GM21381 (cell line): ENCODE results near the gene COBL.

Source experiments
- ATAC-seq: cut with Tn5 transposase; IDR thresholded peaks from one replicate; pipeline ENCODE4 v1.9.1; 2021; ENCODE audit warnings: mild to moderate bottlenecking, moderate library complexity; ENCODE audit not compliant: unreplicated experiment

The COBL gene

DNA sequence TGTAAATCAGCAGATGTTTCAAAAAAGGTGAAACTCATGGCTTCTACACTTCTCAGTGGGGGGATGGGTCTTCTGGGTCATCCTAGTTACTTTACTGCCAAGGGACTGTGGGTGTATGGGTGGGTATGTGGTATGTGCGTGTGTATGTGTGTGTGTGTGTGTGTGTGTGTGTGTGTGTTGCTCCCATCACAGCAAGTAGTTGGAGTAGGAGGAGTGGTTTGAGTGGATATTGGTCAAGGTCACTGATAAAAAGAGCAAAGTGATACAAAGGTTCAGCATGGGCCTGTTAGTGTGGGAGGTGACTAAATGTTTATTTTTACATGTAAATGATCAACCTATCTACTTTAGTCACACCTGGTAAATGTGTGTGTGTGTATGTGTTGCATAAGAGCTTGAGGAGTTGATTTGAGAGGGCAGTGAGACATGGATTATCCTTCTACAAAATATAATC, 11.8 kb upstream of the COBL start:
- ATAC-seq = no peak

- ATAC-seq = no peak
These were observed 10.7 kb upstream of the COBL start for GRCh38 chr7:51327287-51327717.

DNA sequence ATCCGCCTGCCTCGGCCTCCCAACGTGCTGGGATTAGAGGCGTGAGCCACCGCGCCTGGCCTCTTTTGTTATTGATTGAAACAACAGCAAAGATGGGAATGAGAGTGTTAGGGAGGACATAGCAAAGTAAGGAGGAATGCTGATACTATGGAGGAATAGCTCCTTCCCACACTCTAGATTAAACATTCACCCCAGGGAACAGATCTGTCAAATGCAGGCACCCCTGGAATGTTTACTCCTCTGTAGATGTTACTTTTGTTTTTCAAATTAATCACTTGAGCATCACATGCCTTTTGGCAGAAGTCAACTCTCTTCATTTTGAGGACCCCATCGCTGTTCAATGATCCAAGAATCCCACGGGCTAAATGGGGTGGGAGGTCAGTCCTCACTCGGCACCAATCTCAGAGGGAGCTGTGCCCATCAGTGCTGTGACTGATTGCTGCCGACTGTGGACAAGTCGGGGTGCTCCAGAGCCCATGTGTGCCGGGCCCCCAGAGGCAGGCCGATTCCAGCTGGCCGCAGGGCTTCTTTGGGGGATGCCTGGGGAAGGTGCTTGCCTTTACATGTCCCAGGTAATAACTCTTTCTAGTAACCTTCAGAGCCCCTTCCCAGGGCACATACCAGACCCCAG, 10.2 kb upstream of the COBL start:
- no peak for ATAC-seq

GRCh38 chr7:51325908-51326307, 9.3 kb upstream of the COBL start:
- no peak for ATAC-seq

GRCh38 chr7:51325261-51325676, 8.7 kb upstream of the COBL start:
- ATAC-seq = no peak

DNA sequence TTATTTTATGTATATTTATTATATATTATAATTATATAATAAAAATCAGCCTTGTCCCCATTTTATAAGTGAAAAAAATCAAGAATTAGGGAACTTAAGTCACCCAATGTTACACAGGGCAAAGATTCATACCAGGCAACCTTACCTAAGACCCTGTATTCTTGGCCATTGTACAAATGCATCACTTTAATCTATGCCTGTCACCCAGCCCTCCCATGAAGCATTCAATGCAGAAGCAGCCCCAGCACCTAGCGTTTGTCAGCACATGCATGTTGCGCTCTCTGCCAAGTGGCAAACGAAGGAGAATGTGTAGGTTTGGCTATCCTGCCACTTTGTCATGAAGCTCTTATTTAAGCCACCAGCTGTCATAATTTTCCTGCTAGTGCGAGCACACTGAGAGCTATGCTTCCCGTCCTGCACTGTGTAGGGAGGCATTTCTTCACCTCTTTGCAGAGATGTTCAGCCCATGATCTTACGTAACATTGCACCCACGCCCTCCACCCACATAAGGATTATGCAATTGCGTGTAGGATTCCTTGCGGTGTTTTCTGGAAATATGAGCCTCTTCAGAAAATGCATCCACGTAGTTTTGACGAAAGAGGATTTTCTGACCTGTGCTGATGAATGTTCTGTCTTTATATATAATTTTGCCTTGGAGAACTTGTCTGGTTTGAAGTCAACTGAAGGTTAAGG, 7.7 kb upstream of the COBL start:
- no peak for ATAC-seq

DNA sequence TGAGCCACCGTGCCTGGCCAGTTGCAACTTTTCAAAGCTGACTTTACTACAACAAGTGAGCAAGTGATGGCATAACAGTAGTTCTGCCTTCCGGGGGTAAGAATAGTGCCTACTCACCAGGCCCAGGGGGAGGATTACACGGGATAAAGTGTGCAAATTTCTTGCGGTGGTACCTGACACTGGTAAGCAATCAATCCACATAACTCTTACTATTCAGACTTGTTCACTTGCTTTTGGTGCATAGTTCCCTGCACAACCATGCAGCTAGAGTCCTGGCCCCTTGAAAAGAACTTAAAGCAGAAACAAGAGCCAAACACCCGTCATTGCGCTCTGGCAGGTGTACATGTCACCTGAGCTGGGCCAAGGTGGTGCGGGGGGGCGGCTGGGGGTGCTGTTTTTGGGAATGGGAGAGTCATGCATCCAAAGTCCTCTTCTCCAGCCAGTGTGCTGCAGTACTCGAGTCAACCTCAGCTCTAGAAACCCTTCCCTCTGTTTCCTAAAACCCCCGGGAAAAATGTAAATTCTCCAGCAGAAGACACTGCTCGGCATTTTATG, 5.4 kb upstream of the COBL start:
- no peak for ATAC-seq

GRCh38 chr7:51318886-51319579, 2.4 kb upstream of the COBL start:
- no peak for ATAC-seq

DNA sequence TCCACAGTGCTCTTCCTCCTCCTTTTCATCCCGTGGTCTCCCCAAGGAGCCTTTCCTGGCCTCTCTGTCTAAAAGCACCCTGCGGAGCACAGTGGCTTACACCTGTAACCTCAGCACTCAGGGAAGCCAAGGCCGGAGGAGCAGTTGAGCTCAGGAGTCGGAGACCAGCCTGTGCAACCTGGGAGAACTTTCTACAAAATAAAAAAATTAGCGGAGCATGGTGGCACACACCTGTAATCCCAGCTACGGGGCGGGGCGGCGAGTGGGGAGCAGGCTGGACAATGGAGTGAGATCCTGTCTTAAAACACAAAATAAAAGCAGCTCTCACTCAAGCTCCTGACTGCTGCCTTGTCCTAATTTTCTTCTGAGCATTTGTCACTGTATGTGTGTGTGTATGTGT, 1.4 kb upstream of the COBL start:
- no peak for ATAC-seq

DNA sequence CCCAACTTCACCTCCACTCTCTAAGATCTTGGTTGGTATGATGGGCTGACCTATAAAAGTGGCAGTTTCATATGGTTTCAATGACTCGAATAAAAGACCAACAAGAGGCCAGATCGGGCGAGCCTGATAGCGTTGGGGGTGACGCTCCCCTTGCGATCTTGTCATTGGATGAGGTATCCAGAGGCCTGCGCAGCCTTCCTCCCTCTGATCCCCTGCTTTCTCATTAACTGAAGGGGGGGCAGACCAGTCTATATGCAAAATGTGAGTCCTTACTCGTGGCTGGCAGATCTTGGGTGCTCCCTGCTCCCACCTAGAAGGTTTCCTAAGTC, 937 bp upstream of the COBL start:
- no peak for ATAC-seq

DNA sequence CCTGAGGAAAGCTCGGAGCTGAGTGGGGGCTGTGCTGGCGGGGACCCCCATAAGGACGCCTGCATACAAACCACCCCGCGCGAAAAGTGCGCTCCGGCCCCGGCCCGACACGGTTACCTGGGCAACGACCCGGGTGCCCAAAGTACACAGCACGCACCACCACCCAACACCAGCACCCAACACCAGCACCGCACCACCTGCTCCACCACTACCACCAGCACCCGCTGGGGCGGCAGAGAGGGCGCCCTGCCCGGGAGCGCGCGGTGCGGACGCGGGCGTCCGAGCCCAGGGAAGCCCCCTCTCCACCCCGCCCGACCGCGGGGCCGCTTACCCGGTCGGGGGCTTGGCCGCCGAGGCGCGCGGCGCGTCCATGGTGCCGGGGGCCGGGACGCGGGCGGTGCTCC, 345 bp downstream of the COBL start:
- ATAC-seq = no peak

DNA sequence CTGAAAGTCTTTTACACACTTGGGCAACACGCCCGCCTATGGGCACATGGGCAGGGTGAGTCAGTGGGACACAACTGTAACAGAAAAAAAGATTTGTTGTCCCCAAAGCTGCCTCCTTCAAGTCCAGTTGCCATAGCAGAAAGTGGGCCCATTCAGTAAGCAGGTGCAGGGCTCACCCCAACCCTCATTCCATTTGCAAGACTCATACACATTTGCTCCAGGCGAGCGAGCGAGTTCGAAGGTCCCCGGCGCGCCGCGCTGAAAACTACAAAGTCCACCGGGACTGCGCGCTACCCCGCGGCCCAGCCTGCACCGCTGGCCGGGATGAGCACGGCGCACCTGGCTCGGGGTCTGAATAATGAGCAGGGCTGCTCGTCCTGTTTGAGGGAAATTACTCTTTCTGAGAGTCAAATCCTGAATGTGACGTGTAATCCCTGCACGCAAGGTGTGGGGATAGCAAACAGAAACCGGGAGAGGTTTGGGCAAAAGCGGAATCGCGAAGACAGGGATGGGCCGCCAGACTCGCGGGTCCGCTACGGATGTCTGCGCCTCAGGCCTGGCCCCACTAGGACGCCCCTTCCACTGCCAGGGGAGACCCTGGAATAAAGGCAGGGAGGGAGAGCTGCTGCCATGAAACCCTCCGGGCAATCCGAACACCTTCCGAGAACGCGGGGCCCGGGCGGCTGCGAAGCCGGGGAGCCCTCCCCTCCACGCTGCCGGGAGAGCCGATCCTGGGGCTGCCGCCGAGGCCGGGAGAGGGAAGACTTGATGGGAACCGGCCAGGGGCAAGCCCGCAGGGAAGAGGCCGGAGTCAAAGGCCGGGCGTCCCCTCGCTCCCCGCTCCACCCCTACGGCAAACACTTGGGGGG, 982 bp downstream of the COBL start:
- ATAC-seq = no peak

- no peak for ATAC-seq
These were observed 1.9 kb downstream of the COBL start for GRCh38 chr7:51314726-51315125.

GRCh38 chr7:51313738-51314425, 2.7 kb downstream of the COBL start:
- no peak for ATAC-seq

GRCh38 chr7:51312951-51313737, 3.5 kb downstream of the COBL start:
- ATAC-seq = no peak

DNA sequence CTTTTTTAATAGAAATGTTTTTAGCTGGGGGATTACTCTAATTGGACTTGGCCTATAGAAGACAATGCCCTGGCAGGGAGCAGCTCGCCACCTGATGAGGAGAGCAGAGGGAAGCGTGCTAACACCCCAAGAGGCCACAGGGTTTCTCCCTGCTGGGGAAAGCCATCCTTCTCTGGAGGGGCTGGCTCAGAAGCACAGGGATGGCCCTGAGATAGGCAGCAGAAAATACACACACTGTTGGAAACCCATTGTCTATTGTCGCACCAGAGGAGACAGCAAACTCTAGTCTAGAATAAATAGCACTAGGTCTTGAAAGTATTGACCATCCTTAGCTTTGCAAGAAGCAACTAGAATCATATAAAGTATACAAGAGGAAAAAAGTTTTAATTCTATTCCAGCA, 5.4 kb downstream of the COBL start:
- no peak for ATAC-seq

DNA sequence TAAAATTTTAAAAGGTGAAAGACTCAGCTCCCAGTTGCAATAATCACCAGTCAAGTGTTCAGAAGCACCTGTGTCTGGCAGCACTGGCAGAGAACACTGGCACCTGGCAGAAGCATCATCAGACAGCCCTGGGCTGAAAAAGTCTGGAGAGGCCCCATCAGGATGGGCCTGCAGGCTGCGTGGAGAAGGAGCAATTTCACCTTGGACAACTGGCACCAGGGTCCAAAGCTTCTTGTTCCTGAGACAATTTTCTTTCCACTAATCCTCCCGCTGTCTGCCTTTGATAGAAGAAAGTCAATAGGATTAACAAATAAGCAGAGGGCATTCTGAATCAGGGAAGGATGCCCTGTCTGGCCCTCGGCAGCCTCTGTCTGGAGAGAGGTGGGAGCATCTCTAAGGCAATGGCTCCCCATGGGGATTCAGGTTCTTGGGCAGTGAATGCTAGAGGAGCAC, 6.5 kb downstream of the COBL start:
- ATAC-seq = no peak

DNA sequence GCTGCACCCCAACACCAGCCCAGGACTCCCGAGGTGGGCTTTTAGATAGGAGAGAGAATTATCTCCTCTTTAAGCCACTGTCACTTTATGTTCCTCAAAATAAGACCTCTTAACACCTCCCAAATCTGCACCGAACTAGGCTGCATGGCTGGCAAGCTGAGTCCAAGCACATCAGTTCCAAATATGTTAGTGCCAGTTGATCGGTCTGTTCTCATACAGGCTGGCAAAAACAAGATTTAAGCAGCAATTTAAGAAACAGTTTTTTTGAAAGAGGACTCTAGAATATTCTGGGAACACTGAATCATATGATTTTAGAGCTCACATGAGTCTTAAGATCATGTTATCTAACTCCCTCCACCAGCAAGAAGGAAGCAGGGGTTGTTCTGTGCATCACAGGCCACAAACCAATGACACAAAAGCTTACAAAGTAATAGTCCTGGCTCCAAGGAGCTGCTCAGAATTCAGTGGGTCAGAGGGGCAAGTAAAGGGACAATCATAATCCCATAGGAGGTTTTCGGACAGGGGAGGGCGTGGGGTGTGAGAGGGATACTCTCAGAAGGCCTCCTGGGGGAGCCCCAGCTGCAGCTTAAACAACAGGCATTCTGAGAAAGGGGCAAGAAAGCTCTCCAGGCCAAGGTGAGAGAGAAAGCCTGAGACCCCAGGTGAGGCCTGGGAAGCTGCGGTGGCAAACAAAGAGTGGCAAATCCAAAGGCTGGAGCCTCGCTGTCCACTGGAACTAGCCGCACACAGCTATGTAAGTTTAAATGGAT, 7.1 kb downstream of the COBL start:
- ATAC-seq = no peak

GRCh38 chr7:51308696-51309095, 7.9 kb downstream of the COBL start:
- no peak for ATAC-seq
